Medulla oblongata (tissue), 1 donor: Measurements from ENCODE around the gene ABCA12.

Experiments
- DNase-seq: peaks from one replicate; pipeline ENCODE4 v3.0.0-alpha.2; 2015; ENCODE audit errors: extremely low spot score

ABCA12 gene

GRCh38 chr2:215049341-215049740, 89.1 kb downstream of the ABCA12 start:
- DNase-seq: no peak

- no peak for DNase-seq
These were observed 100.0 kb downstream of the ABCA12 start for GRCh38 chr2:215038421-215038820.

- no peak for DNase-seq
These were observed 102.1 kb downstream of the ABCA12 start for GRCh38 chr2:215036314-215036713.

DNA sequence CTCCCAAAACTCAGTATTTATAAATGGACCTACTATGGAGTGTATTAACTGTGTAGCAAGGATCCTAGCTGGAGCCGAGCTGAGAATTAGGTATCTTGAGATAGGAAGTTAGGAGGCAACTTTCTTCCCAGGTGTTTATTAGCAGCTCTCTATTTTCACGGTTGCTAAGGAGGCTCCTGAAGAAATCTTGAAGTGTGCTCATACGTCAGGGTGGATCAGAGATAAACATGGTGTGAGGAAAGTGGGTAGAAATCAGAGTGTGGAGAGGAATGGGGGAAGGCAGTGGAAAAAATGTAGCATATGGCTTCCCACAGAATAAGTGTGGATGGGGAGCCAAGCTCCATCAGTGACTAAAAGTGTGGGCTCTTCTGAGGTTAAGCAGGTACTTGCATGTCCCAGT, 104.3 kb downstream of the ABCA12 start:
- DNase-seq: no peak

DNA sequence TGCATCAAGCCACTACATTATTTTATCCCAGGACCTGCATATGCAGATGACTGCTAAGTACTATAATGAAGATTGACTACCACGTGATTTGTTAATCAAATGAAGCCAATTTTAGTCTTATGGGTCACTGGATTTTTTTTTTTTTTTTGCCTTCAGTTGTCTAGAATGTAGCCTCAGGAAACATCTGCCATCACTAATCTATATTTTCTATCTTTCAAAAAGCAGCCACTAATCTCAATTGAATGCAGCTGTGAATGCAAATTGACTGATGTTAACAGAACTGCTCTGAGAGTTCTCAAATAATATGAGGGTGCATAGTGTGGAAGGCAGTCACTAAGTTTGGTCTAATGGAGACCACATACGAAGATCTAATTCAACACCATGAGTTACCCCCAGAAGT, 106.3 kb downstream of the ABCA12 start:
- DNase-seq: no peak

DNA sequence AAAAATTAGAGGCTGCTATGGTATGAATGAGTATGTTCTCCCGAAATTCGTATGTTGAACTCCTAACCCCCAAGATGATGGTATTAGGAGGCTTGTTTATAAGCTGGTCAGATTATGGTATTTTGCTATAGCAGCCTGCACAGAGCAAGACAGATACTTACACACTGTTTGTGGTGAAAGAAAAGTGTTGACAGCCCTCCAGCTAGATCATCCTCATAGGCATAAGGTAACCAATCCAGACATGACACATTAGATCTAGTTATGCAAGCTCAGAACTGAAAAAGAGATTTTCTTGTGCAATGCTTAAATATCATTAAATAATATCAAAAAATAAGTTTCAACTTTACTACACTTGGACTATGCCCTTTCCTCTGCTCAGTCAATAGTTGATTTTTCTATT, 107.1 kb downstream of the ABCA12 start:
- DNase-seq: no peak

DNA sequence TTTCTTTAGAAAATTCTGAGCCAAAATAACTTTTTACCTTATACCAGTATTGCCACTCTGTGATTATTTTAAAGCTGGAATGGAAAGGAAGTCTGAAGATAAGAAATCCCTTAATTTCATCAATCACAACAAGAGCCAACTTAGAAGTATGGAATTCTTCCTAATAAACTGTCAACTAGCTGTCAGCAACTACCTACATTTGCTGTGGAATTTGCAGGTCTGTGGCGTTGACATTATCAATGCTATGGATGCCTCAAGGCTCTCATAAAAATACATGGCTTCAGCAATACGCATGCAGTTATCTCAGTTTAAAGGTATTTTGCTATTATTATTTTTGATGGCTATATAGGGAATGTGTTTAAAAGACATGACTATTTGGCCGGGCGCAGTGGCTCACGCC, 108.5 kb downstream of the ABCA12 start:
- DNase-seq: no peak

- DNase-seq: no peak
These were observed 110.2 kb downstream of the ABCA12 start for GRCh38 chr2:215028231-215028630.

DNA sequence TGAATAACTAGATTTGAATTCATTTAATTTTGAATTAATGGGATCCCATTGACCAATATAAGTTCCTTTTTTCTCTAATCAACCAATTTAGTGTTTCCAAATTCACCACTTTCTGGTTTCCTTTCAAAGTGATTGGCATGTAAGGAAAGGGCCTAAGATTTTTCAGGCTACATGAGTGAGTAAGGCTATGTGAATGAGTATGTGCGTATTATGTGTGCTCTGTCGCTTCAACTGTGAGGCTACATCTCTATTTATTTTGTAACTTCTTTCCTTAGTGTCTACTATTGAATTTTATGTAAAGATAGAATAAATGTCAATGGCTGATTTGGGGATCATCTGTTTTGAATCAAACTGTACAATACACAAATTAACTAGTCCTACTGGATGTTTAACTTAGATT, 110.6 kb downstream of the ABCA12 start:
- no peak for DNase-seq

DNA sequence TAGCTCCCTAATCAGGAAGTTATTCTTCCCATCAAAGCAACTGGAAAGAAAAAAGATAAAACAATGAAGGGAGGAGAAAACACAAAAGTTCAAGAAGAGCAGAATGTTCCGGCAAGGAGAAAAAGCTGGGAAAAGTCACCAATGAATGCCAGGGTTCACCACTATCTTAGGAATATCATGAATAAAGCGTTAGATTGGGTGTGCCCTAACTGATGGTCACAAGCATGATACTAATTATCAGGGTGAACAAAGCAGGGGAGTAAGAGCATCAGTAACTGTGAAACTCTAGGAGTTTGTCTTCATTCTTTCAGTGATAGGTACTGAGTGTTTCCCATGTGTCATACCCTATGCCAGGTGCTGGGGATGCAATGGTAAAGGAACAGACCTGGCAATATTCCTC, 115.5 kb downstream of the ABCA12 start:
- no peak for DNase-seq

DNA sequence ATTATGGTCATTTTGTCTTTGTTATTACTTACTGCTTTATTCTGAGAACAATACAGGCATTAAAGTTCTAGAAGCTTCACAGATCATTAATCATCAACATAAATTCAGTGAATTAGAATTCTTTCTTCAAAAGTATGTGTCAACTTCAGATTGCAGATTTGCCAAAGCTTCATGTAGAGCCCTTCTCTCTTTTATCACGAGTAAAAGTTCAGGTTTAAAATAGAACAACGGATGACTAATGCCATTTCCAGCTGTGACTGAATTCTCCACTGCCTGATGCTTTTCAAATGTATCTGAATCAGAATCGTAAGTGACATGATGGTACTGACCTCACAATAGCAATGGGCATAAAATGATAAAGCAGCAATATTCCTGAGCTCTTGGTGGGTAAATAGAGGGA, 116.0 kb downstream of the ABCA12 start:
- DNase-seq: no peak

- no peak for DNase-seq
These were observed 118.1 kb downstream of the ABCA12 start for GRCh38 chr2:215020283-215020682.

- DNase-seq: no peak
These were observed 118.8 kb downstream of the ABCA12 start for GRCh38 chr2:215019521-215020145.

- DNase-seq: no peak
These were observed 119.3 kb downstream of the ABCA12 start for GRCh38 chr2:215019085-215019484.

DNA sequence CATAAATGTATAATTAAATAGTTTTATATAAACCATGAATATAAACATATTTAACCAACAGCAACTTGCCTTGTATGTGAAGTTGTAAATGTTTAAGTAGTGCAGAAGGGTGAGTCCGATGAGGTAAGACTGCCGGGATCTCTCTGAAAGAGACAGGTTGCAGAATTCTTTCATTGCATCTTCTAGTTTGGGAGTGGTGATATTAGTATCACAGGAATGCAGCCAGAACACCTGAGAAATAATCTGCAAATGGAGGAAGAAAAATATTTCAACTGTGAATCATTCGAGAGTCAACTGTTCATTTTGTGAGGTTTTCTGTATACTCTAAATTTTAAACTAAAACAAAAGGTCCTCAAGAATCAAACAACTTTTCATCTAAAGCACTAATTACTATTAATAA, 123.0 kb downstream of the ABCA12 start:
- no peak for DNase-seq

DNA sequence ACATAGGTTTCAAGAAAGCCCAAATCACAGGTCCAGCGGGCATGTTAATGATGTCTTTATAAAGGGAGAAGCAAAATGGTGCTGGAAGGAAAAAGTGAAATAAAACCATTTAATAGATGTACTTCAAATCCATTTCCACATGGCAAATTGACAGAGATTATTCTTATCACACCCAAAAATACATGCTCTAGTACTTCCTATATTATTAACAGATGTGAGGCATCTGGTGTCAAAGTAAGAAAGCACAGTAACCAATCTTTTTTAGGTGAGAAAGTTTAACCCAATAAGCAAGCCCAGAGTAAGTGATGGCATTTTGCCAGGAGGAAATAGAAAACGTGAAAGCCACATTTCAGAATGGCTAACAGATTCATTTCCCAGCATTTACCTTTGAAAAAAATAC, 128.0 kb downstream of the ABCA12 start:
- no peak for DNase-seq

DNA sequence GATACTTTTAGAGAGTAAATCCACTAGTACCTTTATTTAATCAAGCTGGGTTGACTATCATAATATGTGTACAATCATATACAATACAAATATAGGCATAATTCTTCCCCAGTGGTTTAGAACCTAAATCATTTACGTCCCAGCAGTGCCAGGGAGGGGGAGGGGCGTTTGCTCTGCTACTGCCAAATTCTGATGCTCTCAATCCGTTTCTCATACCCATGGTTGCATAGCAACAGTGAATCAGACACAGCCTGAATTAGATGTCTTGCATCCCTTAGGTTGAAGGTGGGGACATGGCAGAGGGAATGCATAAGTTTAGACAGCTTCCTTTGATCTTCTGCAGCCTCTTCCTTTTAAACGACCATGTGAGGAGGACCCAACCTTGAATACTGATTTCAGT, 135.4 kb downstream of the ABCA12 start:
- no peak for DNase-seq

GRCh38 chr2:215002500-215002899, 135.9 kb downstream of the ABCA12 start:
- peak; percentile 75 for DNase-seq

GRCh38 chr2:215000721-215001120, 137.7 kb downstream of the ABCA12 start:
- no peak for DNase-seq

GRCh38 chr2:214995926-214996670, 142.3 kb downstream of the ABCA12 start:
- no peak for DNase-seq

DNA sequence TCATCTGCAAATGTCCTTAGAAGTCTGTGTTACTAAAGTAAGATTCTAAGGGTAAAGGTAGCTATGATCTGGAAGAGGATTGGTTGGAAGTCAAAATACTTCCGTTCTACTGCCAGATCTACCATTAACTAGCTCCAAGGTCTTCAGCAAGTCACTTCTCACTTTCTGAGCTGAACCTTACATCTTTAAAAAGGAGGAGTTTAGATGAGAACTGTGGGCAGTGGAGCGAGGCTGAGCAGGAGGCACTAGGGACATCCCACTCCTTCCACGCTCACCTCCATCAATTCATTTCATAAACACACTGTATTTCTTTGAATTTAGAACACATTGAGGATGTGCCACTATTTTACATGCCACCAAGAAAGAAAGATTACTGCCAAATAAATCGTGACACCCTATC, 143.0 kb downstream of the ABCA12 start:
- DNase-seq: no peak

GRCh38 chr2:214992911-214993310, 145.5 kb downstream of the ABCA12 start:
- DNase-seq: no peak

DNA sequence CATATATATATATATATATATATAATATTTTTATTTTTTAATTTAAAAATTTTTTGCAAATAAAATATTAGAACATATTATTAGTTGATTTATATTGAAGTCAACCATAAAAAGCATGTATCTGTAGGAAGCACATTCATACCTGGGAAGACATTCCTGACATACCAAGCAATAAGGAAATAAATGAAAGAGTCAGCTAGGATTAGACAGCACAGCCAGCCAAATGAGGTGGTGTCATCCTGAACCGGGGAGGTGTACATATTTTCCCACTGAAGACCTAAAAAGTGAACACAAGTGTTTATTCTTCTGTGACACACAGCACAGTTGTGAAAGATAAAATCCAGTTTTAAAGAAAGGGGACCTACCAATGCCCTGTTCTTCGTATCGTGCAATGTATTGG, 149.2 kb downstream of the ABCA12 start:
- DNase-seq: no peak

GRCh38 chr2:214987261-214987660, 151.2 kb downstream of the ABCA12 start:
- no peak for DNase-seq
